ENCODE data around the gene OLFM2. TPM values are rescaled to one million over a fixed set of nuclear protein-coding genes. Genes with fewer than 3 reads are reported as not detected.
"Not testable (repeated sequence)": the region's sequence is repeated elsewhere in the genome, so short reads cannot be mapped to it uniquely, and the experiment has no call there.

OLFM2 gene
- total RNA-seq, 1 experiment from 2014 or later: not detected

DNA sequence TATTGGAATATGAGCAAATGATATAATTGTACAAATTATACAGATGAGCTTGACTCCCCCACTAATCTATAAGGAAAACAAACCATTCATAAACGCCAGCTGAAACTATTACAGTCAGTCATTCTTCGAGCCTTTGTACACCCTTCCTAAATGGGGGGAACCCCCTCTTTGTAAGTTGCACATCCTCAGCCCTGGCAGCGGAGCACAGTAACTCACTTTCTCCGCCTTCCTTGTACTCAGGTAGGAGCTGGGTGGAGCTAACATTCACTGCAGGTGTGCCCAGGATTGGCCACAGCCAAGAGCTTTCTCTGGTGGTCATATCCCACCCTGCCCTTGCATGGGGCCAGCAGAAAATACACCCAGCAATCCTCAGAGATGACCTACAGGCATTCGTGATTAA is 72.6 kb downstream of the OLFM2 start:
- DNase-seq (ENCODE audit: low read depth): no peak

DNA sequence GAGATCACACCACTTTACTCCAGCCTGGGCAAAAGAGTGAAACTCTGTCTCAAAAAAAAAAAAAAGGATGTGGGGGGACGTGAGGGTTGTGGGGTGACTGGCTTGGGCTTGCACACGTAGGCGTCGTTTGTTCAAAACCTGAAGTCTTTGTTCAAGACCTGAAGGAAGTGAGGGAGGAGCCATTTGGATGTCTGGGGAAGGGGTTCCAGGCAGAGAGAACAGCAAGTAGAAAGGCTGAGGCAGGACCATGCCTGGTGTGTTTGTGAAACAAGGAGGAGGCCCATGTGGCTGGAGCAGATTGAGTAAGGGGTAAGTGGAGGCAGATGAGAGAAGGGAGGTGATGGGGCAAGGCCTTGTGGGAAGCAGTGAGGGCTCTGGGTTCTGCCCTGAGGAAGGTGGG is 73.4 kb downstream of the OLFM2 start:
- no peak for DNase-seq (ENCODE audit: low read depth)

DNA sequence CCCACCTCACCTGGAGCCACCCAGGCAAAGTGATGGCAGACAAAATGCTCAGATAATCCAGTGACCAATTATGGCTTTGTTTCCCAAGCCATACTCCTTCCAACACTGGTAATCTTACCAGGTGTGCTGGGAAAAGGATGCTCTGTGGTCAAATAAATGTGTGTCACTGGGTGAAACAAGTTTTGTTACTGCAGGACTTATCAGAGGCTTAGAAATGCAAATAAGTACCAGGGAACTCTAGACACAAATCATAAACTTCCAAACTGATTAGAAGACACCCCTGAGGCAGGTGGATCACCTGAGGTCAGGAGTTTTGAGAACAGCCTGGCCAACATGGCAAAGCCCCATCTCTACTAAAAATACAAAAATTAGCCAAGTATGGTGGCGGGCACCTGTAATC is 74.8 kb downstream of the OLFM2 start:
- DNase-seq (ENCODE audit: low read depth): no peak

DNA sequence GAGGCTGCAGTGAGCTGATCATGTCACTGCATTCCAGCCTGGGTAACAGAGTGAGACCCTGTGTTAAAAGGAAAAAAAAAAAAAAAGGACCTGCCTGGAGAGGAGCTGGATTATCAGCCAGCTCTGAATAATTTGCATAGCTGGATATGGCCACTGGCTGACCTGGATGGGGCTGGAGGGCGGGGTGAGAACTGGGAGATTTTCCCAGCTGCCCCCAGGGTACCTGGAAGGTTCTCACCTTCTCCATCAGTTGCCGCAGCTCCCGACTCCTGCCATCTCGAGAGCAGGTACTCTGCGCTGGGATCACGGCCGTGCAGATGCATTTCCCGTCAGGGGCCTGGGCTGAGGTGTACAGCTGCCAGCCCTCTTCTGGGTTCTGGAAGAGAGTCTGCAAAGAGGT is 75.9 kb downstream of the OLFM2 start:
- no peak for DNase-seq (ENCODE audit: low read depth)

DNA sequence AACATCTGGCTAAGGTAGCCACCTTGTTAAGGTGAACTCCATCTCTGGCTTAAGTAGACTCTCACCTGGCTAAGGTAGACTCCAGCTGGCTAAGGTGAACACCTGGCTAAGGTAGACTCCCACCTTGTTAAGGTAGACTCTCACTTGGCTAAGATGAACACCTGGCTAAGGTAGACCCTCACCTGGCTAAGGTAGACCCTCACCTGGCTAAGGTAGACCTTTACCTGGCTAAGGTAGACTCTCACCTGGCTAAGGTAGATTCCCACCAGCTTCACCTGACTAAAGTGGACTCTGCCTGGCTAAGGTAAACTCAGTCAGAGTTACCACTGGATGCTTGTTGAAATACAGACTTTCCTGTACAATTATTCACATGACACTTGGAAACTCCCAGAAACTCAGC is 77.5 kb downstream of the OLFM2 start:
- DNase-seq (ENCODE audit: low read depth): no peak

DNA sequence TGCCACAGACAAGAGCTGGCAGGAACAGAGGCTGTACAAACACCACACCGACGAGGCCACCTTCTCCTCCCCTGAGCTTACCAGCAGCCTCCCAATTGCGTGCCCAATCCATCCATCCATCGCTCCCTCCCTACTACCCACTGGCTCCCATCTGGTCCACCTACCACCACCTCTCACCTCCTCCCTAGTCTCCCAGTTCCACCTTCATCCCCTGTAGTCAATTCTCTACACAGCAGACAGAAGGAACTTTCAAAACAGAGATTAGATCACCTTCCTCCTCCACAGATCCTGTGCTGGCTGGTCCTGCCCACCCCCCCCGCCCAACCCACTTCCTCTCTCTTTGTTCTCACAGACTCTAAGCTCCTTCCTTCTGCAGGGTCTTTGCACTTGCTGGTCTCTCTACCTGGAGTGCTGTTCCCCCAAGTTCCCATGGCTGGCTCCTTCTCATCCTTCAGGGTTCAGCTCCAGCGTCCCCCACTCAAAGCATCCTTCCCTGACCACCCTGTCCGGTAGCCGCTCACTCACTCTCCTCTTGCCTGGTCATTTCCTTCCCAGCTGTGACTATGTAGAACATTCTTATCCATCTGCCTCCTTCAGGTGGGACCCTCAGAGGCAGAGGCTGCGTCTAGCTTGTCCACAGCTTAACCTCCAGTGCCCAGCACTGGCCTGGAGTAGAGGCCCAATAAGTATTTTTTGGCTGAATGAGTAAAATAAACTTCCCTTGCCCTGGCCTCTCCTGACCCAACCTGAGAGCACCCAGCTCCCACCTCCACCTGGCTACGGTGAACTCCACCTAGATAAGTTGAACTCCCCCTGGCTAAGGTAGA is 78.2 kb downstream of the OLFM2 start:
- no peak for DNase-seq (ENCODE audit: low read depth)

DNA sequence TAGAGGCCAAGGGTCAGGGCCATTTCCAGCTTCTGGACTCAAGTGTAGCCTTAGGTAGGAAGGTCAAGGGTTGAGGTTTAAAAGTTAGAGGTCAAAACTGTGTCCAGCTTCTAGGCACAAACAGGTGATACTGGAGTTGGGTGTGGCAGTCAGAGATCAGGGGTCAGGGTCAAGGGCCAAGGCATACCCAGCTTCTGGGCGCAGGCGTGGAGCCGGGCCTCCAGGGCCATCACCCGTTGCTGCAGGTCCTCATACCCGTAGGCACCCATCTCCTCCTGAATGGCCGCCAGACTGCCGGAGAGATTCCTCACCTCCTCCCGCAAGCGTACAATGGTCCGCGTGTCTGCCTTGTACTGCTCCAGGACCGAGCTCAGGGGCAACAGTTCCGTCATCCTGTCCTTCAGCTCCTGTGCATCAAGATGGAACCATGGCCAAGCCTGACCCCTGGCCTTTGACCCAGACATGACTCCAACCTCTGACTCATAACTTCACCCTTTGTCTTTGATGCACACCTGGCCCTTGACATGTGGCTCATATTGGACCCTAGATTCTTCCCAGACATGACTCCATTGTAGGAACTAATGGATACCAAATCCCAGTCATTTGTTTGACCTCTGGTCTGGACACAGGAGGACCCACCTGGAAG is 79.1 kb downstream of the OLFM2 start:
- no peak for DNase-seq (ENCODE audit: low read depth)

DNA sequence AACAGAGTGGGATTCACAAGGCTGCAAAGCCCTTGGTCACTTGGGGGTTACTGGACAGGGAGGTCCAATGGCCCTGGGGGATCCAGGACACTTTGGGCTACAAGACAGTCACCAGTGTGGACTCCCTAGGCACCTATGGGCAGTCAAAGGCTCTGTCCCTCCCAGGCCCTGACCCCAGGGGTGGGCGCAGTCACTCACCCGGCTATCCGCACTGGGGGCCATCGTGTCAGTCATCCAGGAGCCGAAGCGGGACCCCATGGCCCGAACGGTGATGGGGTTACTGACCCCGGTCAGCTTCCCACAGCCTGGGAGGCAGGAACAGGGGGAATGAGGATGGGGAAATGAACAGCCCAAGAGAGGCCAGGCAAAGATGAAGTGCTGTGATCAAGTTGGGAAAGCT is 79.7 kb downstream of the OLFM2 start:
- DNase-seq (ENCODE audit: low read depth): no peak

DNA sequence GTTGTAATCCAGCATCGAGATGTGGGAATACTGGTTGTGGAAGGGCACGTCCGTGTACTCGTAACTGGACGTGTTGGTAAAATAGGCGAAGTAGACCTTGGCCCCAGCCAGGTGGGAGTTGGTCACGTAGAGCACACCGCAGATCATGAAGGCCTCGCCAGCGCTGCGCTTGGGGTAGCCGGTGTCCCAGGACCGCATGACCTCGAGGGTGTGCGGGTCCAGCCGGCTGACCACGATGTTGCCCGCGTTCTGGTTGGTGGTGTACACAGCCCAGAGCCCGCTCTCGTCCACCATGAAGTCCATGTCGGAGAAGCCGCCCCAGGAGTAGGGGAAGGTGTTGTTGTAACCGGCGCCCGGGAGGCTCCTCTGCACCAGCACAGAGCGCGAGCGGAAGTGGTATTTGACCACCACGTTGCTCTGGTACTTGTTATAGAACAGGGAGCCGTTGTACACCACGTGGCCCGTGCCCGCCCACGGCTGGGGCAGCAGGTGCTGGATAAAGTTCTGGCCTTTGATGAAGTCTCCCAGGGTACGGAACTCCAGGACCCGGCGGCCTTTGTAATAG is 82.0 kb downstream of the OLFM2 start:
- DNase-seq (ENCODE audit: low read depth): no peak

DNA sequence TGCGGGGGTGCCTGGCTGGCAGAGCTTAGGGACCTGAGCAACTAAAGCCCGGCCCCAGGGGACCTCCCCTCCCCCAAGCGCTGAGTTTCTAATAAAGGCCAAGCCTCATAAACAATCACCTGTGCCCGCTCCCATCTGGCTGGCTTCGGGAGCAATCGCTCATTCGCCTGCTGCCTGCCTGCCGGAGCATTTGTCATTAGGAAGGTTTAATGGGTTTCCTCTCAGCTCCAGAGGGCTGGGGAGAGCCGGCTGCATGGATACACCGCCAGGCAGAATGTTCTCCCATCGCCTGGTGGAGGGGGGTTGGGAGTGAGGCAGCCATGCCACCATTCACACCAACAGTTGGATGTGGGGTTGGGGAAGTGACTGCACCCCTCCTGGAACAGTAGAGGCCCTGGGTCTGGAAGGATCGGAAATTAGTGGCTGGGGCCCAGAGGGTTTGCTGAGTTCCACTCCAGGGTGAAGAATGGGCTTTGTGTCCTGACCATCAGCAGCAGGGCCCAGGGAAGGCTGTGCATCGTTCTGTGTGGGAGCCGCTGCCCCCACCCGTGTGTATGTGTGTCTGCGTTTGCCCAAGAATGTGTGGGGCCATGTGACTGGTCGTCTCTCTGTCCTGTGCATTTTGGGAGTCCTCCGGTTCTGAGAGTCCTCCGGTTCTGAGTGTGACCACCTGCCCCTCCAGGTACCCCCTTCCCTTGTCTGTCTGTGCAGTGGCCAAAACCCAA is 85.9 kb downstream of the OLFM2 start:
- DNase-seq (ENCODE audit: low read depth): no peak

DNA sequence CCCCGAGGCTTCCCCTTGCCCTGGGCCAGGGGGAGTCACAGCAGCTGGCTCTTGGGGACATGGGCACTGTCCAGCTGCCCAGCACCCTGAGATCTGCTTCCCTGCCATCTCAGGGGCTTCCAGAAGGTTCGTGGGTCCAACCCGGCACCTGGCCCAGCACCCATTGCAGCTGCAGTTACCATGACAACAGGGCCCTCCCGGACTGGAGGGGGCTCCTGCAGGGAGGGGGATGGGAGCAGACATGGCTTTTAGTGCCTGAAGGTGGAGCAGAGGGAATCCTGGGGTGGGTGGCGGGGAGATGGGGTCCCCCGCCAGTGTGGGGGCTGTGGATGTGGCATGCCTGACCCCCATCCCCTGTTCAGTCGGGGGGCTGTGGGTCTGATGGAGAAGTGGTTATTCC is 86.5 kb downstream of the OLFM2 start:
- no peak for DNase-seq (ENCODE audit: low read depth)

DNA sequence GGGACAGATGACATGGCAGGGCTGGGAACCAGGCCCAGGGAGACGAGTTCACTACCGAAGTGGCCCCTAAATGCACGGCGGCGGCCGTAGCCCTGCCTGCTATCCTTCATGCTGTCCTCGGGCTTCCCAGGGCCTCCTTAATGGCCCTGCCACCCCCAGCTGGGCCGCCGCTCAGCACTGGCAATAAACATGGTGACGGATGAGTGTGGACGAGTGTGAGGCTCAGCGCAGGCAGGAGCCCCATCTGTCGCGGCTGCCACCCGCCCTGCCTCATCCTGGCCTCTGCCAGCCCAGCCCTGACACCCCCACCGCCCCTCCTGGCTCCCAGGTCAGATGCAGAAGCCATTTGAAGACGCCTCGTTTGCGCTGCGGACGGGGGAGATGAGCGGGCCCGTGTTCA is 87.6 kb downstream of the OLFM2 start:
- no peak for DNase-seq (ENCODE audit: low read depth)

DNA sequence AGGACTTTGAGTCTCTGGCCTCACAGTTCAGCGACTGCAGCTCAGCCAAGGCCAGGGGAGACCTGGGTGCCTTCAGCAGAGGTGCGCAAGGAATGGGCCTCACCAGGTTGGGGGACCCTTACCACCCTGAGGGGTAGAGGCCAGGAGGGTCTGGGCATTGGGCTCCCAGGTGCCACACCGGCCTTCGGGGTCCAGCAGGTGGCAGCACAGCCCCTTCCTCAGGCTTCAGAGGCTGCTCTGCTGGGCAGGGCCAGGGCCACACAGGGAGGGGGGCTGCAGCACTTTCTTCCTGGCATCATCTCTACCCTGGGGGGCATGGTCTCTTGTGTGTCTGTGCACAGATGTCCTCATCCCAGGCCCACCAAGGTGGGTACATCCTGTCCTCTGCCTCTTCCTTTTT is 88.3 kb downstream of the OLFM2 start:
- no peak for DNase-seq (ENCODE audit: low read depth)

DNA sequence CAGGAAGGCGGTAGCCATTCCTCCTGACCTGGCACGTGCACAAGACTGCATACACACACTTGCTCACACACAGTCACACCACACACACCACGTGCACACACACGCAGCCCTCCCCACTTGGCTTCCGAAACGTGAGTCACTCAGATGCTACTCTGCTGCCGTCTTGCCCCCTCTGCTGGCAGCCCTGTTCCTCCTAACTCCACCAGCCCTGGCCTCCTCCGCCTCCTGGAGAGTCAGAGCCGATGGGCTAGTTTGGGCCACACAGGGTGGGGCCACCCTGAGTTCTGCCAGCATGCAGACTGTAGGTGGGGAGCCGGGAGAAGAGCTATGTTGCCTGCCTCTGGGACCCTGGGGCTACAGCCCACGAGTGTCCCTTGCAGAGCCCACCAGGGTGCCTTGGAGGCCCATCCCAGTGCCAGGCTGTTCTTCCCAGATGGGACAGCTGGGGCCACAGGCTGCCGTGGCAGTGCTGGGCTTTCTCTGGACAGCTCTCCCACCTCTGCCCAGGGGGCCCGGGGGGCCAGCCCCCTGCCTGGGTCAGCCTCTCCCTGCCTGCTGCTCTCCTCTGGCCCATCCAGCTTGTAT is 89.1 kb downstream of the OLFM2 start:
- DNase-seq (ENCODE audit: low read depth): peak; percentile 90

DNA sequence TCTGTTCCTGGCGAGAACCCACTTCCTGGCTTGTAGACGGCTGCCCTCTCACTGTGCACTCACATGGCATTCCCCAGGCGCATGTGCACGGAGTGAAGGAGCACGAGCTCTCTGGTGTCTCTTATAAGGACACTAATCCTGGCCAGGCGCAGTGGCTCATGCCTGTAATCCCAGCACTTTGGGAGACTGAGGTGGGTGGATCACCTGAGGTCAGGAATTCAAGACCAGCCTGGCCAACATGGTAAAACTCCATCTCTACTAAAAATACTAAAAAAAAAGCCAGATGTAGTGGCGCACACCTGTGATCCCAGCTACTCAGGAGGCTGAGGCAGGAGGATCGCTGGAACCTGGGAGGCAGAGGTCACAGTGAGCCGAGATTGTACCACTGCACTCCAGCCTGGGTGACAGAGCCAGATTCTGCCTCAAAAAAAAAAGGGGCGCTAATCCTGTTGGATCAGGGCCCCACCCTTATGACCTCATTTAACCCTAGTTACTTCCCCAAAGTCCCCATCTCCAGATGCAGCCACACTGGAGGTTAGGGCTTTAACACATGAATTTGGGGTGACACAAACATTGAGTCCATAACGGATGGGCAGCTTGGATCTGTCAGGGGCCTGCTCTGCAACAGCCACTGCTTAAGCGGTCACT is 92.6 kb downstream of the OLFM2 start:
- DNase-seq (ENCODE audit: low read depth): not testable (repeated sequence)

DNA sequence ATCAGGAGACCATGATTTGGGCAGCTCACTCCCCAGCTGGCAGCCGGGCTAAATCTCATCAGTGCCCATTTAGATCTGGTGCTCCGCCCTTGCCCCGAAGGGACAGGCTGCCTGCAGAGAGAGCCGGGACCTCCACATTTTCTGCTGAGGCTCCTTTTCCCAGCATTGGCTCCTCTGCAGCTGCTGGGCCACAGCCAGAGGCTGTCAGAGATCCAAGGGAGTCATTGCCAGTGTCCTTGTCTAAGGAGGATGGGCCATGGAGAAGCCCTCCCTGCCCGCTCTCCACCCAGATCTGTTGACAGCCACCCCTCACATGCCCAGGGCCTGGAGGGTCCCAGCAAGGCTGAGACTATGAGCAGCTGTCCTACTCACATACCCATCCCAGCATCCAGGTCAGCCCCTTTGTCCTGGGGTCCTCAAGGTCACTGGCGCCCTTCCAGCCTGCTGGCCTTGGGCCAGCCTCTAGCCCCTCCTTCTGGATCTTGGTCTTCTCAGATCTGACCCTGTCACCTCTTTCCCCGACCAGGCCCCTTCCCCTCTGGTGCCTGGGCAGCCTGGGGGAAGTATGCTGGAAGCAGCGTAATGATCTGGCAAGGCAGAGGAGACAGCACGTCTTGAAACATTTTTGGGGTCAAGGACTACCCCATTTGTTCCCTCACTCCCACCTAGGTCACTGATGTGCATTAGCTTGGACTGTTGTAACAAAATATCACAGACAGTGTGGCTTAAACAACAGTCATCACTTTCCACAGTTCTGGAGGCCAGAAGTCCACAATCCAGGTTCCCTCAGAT is 93.3 kb downstream of the OLFM2 start:
- DNase-seq (ENCODE audit: low read depth): no peak

DNA sequence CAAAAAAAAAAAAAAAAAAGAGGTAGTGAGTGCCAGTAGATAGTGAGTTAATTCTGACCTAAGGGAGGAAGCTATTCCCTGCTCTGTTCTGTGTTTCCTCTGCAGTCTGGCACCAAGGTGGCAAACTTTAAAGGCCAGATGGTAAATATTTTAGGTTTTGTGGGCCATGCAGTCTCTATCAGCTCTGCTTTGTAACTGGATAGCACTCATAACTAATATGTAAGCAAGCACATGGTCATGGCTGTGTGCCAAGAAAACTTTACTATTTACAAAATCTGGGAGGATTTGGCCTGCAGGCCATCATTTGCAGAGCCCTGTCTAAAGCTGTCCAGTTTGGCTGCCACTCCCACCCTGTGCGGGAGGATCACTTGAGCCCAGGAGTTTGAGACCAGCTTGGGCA is 96.9 kb downstream of the OLFM2 start:
- DNase-seq (ENCODE audit: low read depth): no peak

DNA sequence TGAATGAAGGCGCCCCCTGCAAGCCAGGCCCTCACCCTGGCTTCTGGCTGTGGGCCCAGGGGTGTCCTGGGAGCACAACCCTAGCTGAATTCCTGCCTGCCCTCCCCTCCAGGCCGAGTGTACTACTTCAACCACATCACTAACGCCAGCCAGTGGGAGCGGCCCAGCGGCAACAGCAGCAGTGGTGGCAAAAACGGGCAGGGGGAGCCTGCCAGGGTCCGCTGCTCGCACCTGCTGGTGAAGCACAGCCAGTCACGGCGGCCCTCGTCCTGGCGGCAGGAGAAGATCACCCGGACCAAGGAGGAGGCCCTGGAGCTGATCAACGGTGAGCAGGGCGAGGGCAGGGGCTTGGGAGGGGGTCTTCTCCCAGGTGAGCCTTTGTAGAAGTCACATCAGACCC is 98.0 kb downstream of the OLFM2 start:
- no peak for DNase-seq (ENCODE audit: low read depth)

DNA sequence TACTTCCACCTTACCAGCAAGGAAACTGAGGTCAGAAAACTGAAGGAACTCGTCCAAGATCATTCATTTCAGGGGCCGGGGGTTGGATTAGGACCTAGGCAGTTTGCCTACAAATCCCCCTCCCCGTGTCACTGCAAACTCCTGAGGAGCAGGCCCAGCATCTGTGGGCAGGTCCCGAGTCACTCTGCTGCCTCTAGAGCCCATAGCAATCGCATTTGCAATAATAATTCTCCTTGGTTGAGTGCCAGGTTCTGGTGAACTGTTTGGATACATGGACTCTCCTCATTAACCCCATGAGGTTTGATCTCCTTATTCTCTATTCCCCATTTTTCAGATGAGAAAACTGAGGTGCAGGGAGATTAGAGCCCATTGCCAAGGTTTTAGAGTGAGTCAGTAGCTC is 100.3 kb downstream of the OLFM2 start:
- no peak for DNase-seq (ENCODE audit: low read depth)

DNA sequence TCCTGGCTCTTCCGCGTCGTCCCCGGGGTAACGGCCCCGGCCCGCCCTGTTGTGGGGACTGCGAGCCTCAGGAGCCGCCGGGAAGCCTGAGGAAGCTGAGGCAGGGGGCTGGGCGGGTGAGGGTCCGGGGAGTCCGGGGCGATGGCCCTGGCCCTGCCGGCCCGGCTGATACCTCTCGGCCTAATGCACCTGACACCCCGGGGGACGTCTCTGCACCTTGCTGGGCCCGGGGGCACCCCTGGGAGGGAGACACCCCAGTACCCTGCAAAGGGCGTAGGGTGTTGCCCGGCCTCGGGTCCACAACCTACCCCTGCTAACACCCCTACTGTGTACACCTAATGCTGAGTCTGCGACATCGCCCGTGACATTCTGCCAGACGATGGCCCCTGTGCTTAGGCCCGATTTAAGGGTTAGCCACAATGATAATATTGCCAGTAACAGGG is 100.8 kb downstream of the OLFM2 start:
- DNase-seq (ENCODE audit: low read depth): no peak
